Right cardiac atrium (tissue), 5 donors: Measurements from ENCODE around the gene ZRANB1. TPM values are rescaled to one million over a fixed set of nuclear protein-coding genes. Genes with fewer than 3 reads are reported as not detected.

Source experiments
- ATAC-seq, 2 donors: fragments of 200-7000 bp; cut with Tn5 transposase; one replicate each; pipeline versions ENCODE4 v1.8.0 to v1.9.1; 2020; ENCODE audit warnings: moderate library complexity in 2 of 2, mild to moderate bottlenecking in 1 of 2
- DNase-seq, 3 donors: peaks; one replicate each; pipeline ENCODE4 v3.0.0-alpha.2; 2020
- H3K27ac ChIP-seq: one replicate; pipeline ENCODE4 v1.5.1; 2013; ENCODE audit warnings: mild to moderate bottlenecking, low read length, control low read depth, moderate library complexity
- H3K27me3 ChIP-seq: one replicate; pipeline ENCODE4 v1.6.1; 2013; ENCODE audit not compliant: control insufficient read depth, insufficient read depth
- H3K4me1 ChIP-seq: one replicate; pipeline ENCODE4 v1.6.1; 2013; ENCODE audit warnings: low read length; ENCODE audit not compliant: control insufficient read depth, insufficient read depth
- H3K4me3 ChIP-seq: one replicate; pipeline ENCODE4 v1.5.1; 2013; ENCODE audit warnings: low read length, control low read depth
- H3K9me3 ChIP-seq: one replicate; pipeline ENCODE4 v1.6.1; 2013; ENCODE audit warnings: low read length; ENCODE audit not compliant: control insufficient read depth
- WGBS: extraction: QIAGEN DNeasy Blood & Tissue Kit; methylation state at CpG from one replicate; pipeline ENCODE4 v1.1.7; 2013; 5-methylcytosine and 5-hydroxymethylcytosine counted together
- intact Hi-C, 4 donors: fragments of 100-400 bp; cut with DNase I; formaldehyde crosslinking; loops; one replicate each; pipeline versions ENCODE4 v1.11.0 to v1.14.0; 2022 to 2023
- polyA plus RNA-seq: library from polyadenylated mRNA; stranded (reverse); fragments of 200-250 nt; gene quantifications from one replicate; pipeline ENCODE4 v1.2.3, GENCODE V29; 2013
- total RNA-seq, 4 donors: library from RNA; stranded (reverse); fragmentation: NEBNext Ultra II Directional; extraction: Animal tissue kit (Norgen Biotek cat#: 25700); gene quantifications; one replicate each; pipeline ENCODE4 v1.2.1, GENCODE V29; 2021
- donor health status: healthy with polysubstance abuse.
- donor health status: DM: no; HTN: yes; CAD: no.
- donor health status: DM: no; HTN: no; CAD: no.
- donor health status: DM: no; HTN: yes; CAD: no; lungs with severe emphysema.
- donor health status: DM: yes; HTN: yes; CAD: no.

The ZRANB1 gene
- total and polyA plus RNA-seq, 5 donors, result 14.4 to 32.2 (median 27.7) TPM

DNA sequence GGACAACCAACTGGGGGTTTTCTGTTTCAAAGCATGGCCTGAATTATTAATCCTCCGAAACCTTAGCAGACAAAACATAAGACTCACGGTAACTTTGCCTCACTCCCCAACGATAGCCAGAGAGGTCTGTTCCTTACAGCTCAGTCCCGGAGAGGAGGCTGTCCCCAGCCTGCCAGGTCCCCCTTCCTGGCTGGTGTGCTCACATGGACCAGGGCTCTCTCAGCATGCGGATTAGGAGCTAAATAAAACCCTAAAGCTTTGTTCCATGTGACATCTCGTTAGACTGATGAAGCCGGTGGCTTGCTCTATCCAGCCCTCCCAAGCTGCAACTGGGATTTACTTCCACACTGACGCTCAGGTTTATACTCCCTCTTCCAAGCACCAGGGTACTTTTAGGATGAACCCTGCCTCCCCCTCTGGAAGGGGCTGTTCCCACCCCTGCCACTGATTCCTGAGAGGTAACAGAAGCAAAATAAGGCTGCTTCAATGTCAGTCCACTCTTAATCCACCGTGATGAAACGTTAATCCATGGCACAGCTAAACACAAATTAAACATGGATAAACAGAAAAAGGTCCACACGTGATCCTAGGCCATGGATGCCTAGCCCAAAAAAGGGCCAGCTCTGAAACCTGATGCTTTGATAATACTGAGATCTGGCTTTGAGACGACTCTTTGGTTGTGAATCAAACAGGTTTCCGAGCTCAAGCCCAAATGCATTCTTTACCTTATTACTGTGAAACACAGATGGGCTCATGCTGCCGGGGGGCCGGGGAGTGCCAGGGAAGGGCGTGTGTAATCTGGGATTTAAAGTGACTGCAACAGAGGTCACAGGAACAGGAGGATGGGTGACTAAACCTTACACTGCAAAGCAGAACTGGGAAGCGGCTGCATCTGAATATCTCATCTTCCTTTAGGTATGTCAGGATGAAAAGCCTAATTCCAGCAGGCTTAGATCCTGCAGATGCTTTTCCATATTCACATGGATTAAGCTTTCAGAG, 86.2 kb downstream of the ZRANB1 start:
- WGBS, result 63% methylated on average over 17 of the region's 17 CpGs
- Histone ChIP-seq H3K9me3 (no peaks in the 10 kb centered on the region), H3K4me3 (no peak overlapping the region), H3K27ac (peak overlapping the region; percentile 43), H3K4me1 (peaks cover 15% of the 10 kb centered on the region), H3K27me3 (no peaks in the 10 kb centered on the region)
- DNase-seq, result peak in 1 of 3 donors; percentile 46
- peak; percentile 11 to 39 for ATAC-seq
- intact Hi-C loops, result no loop called here

- Histone ChIP-seq H3K9me3 (no peaks in the 10 kb centered on the region), H3K4me3 (no peak overlapping the region), H3K27me3 (no peaks in the 10 kb centered on the region), H3K27ac (no peak overlapping the region), H3K4me1 (peaks cover 11% of the 10 kb centered on the region)
- DNase-seq (peak in 1 of 3 donors; percentile 22), ATAC-seq (no peak)
- intact Hi-C loops, result no loop called here
- 93% methylated on average over 7 of the region's 7 CpGs for WGBS
Observed at GRCh38 chr10:125029584-125030242, 87.8 kb downstream of the ZRANB1 start.

GRCh38 chr10:125030567-125031197, 88.8 kb downstream of the ZRANB1 start:
- no peak for ATAC-seq
- Histone ChIP-seq H3K27me3 (no peaks in the 10 kb centered on the region), H3K27ac (no peak overlapping the region), H3K9me3 (no peaks in the 10 kb centered on the region), H3K4me1 (peaks cover 12% of the 10 kb centered on the region), H3K4me3 (no peak overlapping the region)
- peak in 2 of 3 donors; percentile 50 to 76 for DNase-seq
- WGBS, result 72% methylated on average over 10 of the region's 10 CpGs
- intact Hi-C loops, result no loop called here

DNA sequence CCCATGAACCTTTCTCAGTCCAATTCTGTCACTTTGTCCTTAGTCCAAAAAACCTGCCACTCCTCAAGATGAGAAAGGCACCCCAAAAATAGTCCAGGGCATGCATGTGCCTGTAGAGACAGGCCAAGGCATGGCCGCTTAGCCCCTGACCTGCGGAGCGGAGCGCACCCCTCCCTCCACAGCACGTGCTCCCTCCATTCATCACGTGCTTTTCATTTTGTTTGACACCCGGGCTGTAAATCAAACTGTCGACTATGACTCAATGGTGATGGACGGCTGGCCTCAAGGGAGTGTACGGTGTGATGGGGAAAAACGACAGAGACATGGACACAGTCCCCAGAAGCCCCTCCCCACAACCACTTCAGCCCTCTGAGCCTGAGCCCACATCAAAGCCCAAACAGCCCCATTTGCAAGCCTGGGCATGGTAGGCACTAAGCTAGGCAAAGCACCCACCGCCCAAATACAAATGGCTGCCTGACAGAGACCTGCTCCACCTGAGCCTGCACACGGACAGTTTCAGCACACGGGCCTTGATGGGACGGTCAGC, 90.6 kb downstream of the ZRANB1 start:
- ATAC-seq (no peak), DNase-seq (peak in 2 of 3 donors; percentile 2 to 14)
- H3K9me3 ChIP-seq, result no peaks in the 10 kb centered on the region
- H3K4me1 ChIP-seq, result peaks cover 18% of the 10 kb centered on the region
- no peak overlapping the region for H3K27ac ChIP-seq
- no peak overlapping the region for H3K4me3 ChIP-seq
- 87% methylated on average over 15 of the region's 15 CpGs for WGBS
- intact Hi-C loops, result loop anchor here in 1 of 4 donors (1.0 kb wide), 1 partner anchor 14 kb away; no protein-coding TSS in a partner anchor
- no peaks in the 10 kb centered on the region for H3K27me3 ChIP-seq

DNA sequence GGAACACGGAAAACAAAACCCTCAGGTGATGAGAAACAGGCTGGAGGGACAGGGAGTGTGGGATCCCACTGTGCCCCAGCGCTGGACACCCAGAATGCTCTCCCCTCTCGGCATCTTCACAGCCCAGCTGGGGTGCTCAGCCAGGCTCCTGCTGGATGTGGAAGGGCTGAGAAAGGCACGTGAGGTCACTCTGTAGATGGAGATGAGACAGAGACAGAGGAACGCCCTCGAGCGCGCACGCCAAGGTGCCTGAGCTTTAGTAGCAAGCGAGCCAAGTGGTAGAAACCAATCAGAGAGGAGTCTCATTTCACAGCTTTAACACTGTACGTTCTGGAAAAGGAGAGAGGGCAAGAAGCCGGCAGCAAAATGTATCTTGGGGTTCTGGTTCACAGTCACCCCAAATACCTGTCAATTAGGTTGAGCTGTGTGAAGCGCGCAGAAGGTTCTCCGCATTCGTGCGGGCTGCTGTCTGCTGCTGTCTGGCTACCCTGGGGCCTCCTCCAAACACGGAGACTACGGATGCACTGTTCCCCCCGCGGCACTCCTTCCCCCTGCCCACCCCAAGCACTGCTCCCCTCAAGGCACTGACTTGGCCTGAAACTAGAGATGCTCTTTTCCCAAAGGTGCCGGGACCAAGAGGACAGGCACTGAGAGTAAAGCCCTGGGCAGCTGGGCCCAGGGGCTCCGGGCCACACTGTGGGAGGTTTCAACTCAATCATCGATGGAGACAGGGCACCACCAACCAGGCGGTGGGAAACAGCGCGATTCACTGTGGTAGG, 91.4 kb downstream of the ZRANB1 start:
- DNase-seq (peak in 2 of 3 donors; percentile 6 to 45), ATAC-seq (no peak)
- 89% methylated on average over 27 of the region's 27 CpGs for WGBS
- Histone ChIP-seq H3K4me3 (no peak overlapping the region), H3K9me3 (no peaks in the 10 kb centered on the region), H3K27ac (no peak overlapping the region), H3K4me1 (peaks cover 18% of the 10 kb centered on the region), H3K27me3 (no peaks in the 10 kb centered on the region)
- intact Hi-C loops, result loop anchor here in 1 of 4 donors (1.0 kb wide), 1 partner anchor 15 kb away; no protein-coding TSS in a partner anchor

GRCh38 chr10:125034675-125035074, 92.8 kb downstream of the ZRANB1 start:
- DNase-seq (peak in 1 of 3 donors; percentile 34), ATAC-seq (no peak)
- intact Hi-C loops, result no loop called here
- peaks cover 21% of the 10 kb centered on the region for H3K4me1 ChIP-seq
- no peaks in the 10 kb centered on the region for H3K9me3 ChIP-seq
- H3K27ac ChIP-seq, result no peak overlapping the region
- WGBS, result 65% methylated on average over 3 of the region's 3 CpGs
- H3K4me3 ChIP-seq, result no peak overlapping the region
- H3K27me3 ChIP-seq, result no peaks in the 10 kb centered on the region

DNA sequence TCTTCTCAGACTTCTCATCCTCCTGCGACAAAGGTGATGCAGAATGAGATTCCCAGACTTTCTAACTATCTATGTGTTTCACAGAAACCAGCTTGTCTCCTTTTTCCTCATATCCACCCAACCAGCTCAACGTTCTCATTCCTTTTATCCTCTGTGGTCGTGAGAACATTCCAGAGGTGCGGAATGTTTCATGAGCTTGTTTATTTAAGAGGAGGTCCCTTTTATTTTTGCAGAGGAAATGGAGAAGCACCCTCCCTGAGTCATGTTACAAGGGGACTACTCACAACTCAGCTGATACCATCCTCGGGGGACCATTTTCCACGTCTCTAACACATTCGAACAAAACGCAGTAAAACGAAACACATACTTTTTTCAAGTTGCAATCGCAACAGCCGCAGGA, 93.2 kb downstream of the ZRANB1 start:
- Histone ChIP-seq H3K9me3 (no peaks in the 10 kb centered on the region), H3K27ac (no peak overlapping the region), H3K27me3 (no peaks in the 10 kb centered on the region), H3K4me1 (peaks cover 22% of the 10 kb centered on the region), H3K4me3 (no peak overlapping the region)
- ATAC-seq, result peak in 1 of 2 donors; percentile 53
- WGBS, result 51% methylated on average over 11 of the region's 11 CpGs
- intact Hi-C loops, result no loop called here
- peak in 1 of 3 donors; percentile 1 for DNase-seq

- Histone ChIP-seq H3K27me3 (no peaks in the 10 kb centered on the region), H3K27ac (peak overlapping the region; percentile 17), H3K4me3 (no peak overlapping the region), H3K9me3 (no peaks in the 10 kb centered on the region), H3K4me1 (peaks cover 20% of the 10 kb centered on the region)
- DNase-seq, result peak; percentile 13 to 50 (median 33)
- intact Hi-C loops, result no loop called here
- WGBS, result 58% methylated on average over 7 of the region's 7 CpGs
- ATAC-seq, result no peak
Observed at GRCh38 chr10:125035588-125036295, 93.8 kb downstream of the ZRANB1 start.

- H3K27me3 ChIP-seq, result no peaks in the 10 kb centered on the region
- no peak overlapping the region for H3K27ac ChIP-seq
- 73% methylated on average over 8 of the region's 8 CpGs for WGBS
- peak in 1 of 2 donors; percentile 9 for ATAC-seq
- H3K4me1 ChIP-seq, result peaks cover 21% of the 10 kb centered on the region
- intact Hi-C loops, result no loop called here
- peak in 1 of 3 donors; percentile 7 for DNase-seq
- H3K9me3 ChIP-seq, result no peaks in the 10 kb centered on the region
- no peak overlapping the region for H3K4me3 ChIP-seq
Observed at GRCh38 chr10:125037145-125037877, 95.4 kb downstream of the ZRANB1 start.
